HEK293T (cell line): ENCODE results near the gene TSFM.

Source experiments
- CTCF ChIA-PET: fragments of 350-600 bp; formaldehyde crosslinking; extraction: SDS; loops from one replicate; lab custom pipeline; 2021; ENCODE audit warnings: antibody characterized with exemption, inconsistent platforms; lab: Yijun Ruan, JAX
- POLR2A ChIA-PET: fragments of 350-600 bp; formaldehyde crosslinking; extraction: SDS; loops from one replicate; lab custom pipeline; 2020; ENCODE audit warnings: antibody characterized with exemption, inconsistent platforms; lab: Yijun Ruan, JAX
- DNase-seq: peaks from one replicate; pipeline ENCODE4 v3.0.0; 2012; ENCODE audit warnings: mixed read lengths; ENCODE audit errors: extremely low spot score
- ARNT ChIP-seq: fragments of 450-650 bp; IDR thresholded peaks from 2 replicates; pipeline ENCODE4 v1.6.1; 2017; ENCODE audit warnings: mild to moderate bottlenecking
- BHLHE40 ChIP-seq: fragments of 450-650 bp; IDR thresholded peaks from 2 replicates; pipeline ENCODE4 v1.6.1; 2016; ENCODE audit warnings: mild to moderate bottlenecking, moderate library complexity, borderline replicate concordance
- CTBP1 ChIP-seq: fragments of 450-650 bp; IDR thresholded peaks from 2 replicates; pipeline ENCODE4 v1.6.1; 2016; ENCODE audit warnings: borderline replicate concordance
- ELF4 ChIP-seq: fragments of 450-650 bp; IDR thresholded peaks from 2 replicates; pipeline ENCODE4 v1.6.1; 2017; ENCODE audit warnings: antibody characterized with exemption
- FOXA1 ChIP-seq: fragments of 450-650 bp; IDR thresholded peaks from 2 replicates; pipeline ENCODE4 v1.6.1; 2016; ENCODE audit warnings: mild to moderate bottlenecking
- FOXK2 ChIP-seq: fragments of 450-650 bp; IDR thresholded peaks from 2 replicates; pipeline ENCODE4 v1.6.1; 2016; ENCODE audit warnings: mild to moderate bottlenecking
- FOXM1 ChIP-seq: fragments of 450-650 bp; IDR thresholded peaks from 2 replicates; pipeline ENCODE4 v1.6.1; 2017; ENCODE audit warnings: mild to moderate bottlenecking, borderline replicate concordance
- HDGF ChIP-seq: fragments of 450-650 bp; IDR thresholded peaks from 2 replicates; pipeline ENCODE4 v1.6.1; 2017; ENCODE audit warnings: antibody characterized with exemption, borderline replicate concordance
- L3MBTL2 ChIP-seq: fragments of 450-650 bp; conservative IDR thresholded peaks from 2 replicates; pipeline ENCODE4 v1.6.1; 2016; ENCODE audit warnings: mild to moderate bottlenecking
- LEF1 ChIP-seq: fragments of 450-650 bp; IDR thresholded peaks from 2 replicates; pipeline ENCODE4 v1.6.1; 2017; ENCODE audit warnings: mild to moderate bottlenecking, borderline replicate concordance
- NFRKB ChIP-seq: fragments of 450-650 bp; IDR thresholded peaks from 2 replicates; pipeline ENCODE4 v1.6.1; 2016; ENCODE audit warnings: mild to moderate bottlenecking, moderate library complexity
- SP1 ChIP-seq: fragments of 450-650 bp; IDR thresholded peaks from 2 replicates; pipeline ENCODE4 v1.6.1; 2017
- SUZ12 ChIP-seq: fragments of 450-650 bp; IDR thresholded peaks from 2 replicates; pipeline ENCODE4 v1.6.1; 2016; ENCODE audit warnings: mild to moderate bottlenecking
- TARDBP ChIP-seq: fragments of 450-650 bp; IDR thresholded peaks from 2 replicates; pipeline ENCODE4 v1.6.1; 2016
- ZNF384 ChIP-seq: fragments of 450-650 bp; IDR thresholded peaks from 2 replicates; pipeline ENCODE4 v1.6.1; 2016
- TF ChIP-seq, protein P1 (sequence below): fragments of 450-650 bp; IDR thresholded peaks from 2 replicates; pipeline ENCODE4 v1.6.1; 2016

Gene TSFM

GRCh38 chr12:57811028-57811755 lies 28.6 kb downstream of the TSFM start:
- ChIA-PET CTCF (interaction anchor here (0.8 to 1.5 kb wide), 2 partner anchors 9 to 86 kb away, joined by 3 to 4 read pairs; no protein-coding TSS in a partner anchor), POLR2A (no interaction called here)
- TF ChIP-seq LEF1 (no peak), ELF4 (no peak), CTBP1 (no peak), FOXK2 (no peak), TARDBP (no peak), ZNF384 (no peak), BHLHE40 (no peak)
- DNase-seq, result no peak

DNA sequence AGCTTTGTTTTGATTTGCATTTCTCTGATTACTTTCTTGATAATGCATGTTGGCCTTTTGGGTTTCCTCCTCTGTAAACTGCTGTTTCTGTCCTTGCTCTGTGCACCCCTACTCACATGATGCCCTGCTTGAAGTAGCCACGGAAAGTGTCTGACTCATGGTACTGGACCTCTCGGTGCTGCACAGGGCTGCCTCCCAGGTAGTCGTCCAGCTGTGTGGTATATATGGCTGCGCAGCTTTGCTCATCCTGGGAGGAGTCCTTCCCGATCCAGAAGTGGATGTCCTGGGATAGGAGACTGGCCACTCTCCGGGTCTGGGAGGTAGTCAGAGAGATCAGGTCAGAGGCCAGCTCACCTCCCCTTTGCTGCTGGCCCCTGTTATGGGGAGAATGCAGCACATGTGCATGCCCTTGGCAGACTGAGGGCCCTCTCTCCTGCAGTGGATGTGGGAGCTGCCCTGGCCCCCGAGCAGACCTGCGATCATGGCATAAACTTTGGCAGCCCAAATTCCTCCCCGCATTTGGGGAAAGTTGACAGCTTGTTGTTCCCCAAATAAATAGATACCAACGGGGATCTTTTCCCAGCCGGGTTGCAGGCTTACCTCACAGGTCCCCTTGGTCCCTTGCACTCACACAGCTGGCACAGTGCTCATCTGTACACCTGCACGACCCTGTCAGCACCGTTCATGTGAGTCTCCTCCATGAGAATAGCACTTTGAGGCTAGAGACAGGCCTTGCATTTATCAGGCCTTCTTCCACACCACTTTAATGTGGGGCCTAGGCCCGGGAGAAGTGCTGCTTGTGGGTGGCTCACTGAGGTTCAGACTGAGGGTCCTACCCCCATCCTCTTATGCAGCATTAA lies 30.8 kb downstream of the TSFM start:
- TF ChIP-seq HDGF, result no peak
- TF ChIP-seq SP1, result no peak
- no peak for TF ChIP-seq FOXM1
- POLR2A ChIA-PET, result no interaction called here
- DNase-seq, result no peak
- CTCF ChIA-PET, result interaction anchor here (1.5 kb wide), 1 partner anchor 11 kb away, joined by 4 read pairs; no protein-coding TSS in a partner anchor

GRCh38 chr12:57813971-57814772 lies 31.6 kb downstream of the TSFM start:
- CTCF ChIA-PET, result no interaction called here

DNA sequence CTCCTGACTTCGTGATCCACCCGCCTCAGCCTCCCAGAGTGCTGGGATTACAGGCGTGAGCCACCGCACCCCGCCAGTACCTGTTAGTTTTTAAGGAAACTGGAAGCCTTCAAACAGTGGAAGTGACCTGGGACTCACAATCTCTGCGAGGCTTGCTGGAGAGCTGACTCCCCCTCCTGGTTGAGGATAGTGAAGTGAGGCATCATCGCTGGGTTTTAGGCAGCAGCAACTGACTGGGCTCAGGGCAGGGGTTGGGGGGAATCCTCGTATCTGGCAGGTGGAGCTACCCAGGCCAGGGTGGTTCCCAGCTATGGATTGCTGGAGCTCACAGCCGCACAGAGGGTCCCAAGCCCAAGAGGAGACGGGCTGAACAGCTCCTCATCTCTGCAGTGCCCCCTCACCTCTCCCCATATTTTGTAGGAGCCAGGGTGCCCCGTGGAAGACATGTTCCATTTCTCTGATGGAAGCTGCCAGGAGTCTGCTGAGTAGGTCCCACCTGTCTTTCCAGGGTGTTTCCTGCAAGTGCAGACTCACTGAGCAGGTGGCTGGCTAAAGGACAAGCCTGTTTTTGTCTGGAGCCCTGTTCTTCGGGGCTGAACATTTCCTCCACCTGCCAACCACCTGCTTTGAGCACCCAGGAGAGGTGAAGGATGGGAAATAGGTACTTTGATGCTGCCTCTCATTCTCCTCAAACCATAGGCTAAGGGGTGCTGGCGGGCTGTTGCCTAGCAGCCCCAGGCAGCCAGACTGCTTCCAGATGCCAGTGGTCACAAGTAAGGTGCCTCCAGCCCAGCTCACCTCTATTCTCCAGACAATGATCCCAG lies 32.8 kb downstream of the TSFM start:
- no peak for DNase-seq
- TF ChIP-seq TARDBP (no peak), FOXK2 (no peak), ZNF384 (no peak), SP1 (no peak), HDGF (no peak), LEF1 (no peak), CTBP1 (no peak), FOXM1 (no peak), ELF4 (no peak), NFRKB (no peak), L3MBTL2 (no peak), ARNT (no peak), FOXA1 (no peak), BHLHE40 (no peak)
- TF ChIP-seq, protein P1, sequence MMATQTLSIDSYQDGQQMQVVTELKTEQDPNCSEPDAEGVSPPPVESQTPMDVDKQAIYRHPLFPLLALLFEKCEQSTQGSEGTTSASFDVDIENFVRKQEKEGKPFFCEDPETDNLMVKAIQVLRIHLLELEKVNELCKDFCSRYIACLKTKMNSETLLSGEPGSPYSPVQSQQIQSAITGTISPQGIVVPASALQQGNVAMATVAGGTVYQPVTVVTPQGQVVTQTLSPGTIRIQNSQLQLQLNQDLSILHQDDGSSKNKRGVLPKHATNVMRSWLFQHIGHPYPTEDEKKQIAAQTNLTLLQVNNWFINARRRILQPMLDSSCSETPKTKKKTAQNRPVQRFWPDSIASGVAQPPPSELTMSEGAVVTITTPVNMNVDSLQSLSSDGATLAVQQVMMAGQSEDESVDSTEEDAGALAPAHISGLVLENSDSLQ, result no peak
- ChIA-PET POLR2A (no interaction called here), CTCF (interaction anchor here (0.7 kb wide), 1 partner anchor 43 kb away, joined by 3 read pairs; no protein-coding TSS in a partner anchor)

More at GRCh38 chr12:57813971-57814772, 31.6 kb downstream of the TSFM start:
- DNase-seq, result no peak
- TF ChIP-seq SUZ12 (no peak), L3MBTL2 (no peak), ELF4 (no peak), CTBP1 (no peak)
- TF ChIP-seq, protein P1, result no peak
- POLR2A ChIA-PET, result no interaction called here

DNA sequence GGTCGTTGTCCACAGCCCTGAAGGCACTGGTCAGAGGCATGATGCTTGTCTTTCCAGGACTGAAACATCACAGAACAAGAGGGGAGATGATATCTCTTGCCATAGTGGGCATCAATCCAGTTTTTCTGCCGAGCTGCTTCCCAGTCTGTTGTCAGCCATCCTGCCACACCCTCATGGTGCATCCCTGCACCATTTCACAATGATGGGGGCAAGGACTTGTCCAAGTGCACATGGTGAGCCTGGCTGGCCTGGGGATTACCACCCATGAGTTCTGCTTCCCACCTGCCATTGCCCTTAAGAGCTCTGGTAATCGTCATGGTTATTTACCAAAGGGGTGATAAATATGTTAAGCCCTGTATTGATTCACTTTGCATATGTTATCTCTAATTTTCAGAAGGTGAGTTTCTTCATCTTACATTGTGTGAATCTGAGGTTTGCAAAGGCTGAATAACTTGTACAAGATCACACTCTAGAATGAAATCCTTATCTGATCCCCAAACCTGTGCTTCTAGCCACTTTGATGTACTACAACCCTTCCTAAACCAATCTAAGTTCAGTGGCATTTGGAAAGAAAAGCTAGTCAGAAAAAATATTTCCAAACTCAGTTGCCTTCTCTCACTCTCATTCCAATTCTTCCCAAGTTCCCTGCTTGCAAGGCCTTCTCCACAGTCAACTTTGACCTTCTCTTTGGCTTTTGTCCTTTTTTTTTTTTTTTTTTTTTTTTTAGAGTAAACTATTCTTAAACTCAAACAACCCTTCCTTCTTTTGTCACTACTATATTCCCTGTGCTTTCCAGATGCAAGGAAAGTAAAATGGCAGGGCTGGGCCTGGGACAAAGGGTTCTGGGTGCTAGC lies 33.6 kb downstream of the TSFM start:
- no peak for DNase-seq
- CTCF ChIA-PET, result interaction anchor here (0.7 kb wide), 1 partner anchor 14 kb away, joined by 3 read pairs; no protein-coding TSS in a partner anchor
- TF ChIP-seq TARDBP (no peak), LEF1 (no peak), L3MBTL2 (no peak), HDGF (no peak), ZNF384 (no peak), FOXM1 (no peak), ARNT (no peak), SUZ12 (no peak), FOXA1 (no peak), FOXK2 (no peak), CTBP1 (no peak), NFRKB (no peak), BHLHE40 (no peak), ELF4 (no peak)
- TF ChIP-seq, protein P1, result no peak
- POLR2A ChIA-PET, result no interaction called here
